ENCODE results near the gene MAP4K4.

Gene MAP4K4

DNA sequence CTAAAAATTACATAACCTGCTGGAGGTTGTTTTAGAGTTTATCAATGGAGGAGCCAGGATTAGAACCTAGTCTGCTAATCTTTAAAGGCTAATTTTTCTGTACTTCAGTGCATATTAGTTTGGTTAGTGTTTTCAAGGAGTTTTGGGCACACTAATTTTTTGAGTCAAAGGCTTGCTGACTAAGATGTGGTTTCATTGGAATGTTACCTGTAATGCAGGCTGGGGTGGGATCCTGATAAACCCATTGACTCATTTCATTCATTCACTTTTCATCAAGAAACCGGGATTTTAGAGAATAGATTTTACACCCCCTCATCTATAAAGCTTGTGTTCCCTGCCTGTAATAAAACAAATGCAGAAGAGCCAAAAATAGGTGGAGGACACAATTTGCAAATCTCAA lies 202.4 kb downstream of the MAP4K4 start:
- TF ChIP-seq, protein P1, sequence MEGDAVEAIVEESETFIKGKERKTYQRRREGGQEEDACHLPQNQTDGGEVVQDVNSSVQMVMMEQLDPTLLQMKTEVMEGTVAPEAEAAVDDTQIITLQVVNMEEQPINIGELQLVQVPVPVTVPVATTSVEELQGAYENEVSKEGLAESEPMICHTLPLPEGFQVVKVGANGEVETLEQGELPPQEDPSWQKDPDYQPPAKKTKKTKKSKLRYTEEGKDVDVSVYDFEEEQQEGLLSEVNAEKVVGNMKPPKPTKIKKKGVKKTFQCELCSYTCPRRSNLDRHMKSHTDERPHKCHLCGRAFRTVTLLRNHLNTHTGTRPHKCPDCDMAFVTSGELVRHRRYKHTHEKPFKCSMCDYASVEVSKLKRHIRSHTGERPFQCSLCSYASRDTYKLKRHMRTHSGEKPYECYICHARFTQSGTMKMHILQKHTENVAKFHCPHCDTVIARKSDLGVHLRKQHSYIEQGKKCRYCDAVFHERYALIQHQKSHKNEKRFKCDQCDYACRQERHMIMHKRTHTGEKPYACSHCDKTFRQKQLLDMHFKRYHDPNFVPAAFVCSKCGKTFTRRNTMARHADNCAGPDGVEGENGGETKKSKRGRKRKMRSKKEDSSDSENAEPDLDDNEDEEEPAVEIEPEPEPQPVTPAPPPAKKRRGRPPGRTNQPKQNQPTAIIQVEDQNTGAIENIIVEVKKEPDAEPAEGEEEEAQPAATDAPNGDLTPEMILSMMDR (conservative IDR thresholded peaks at IDR 0.05), result no peak
- TF ChIP-seq ZFX (IDR thresholded peaks at IDR 0.05), result no peak
- no peak overlapping the region for H3K27ac ChIP-seq

DNA sequence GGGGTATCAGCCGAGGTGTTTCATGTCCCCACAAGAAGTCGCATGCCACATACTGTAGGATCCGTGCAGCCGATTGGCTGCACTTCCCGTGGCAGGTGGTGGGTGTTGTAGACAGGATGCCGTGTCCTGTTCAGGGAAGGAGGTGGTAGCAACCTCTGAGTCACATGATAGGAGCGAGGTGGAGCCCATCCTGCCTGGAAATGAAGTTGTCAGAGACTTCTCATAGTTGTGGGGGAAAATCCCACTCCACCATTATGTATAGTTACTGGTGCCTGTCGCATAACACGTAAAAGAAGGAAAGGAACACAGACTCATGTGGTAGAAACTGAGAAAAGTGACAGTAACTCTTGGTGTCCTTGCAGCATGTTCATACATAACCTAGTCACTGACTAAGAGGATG lies 202.9 kb downstream of the MAP4K4 start:
- H3K27ac ChIP-seq, result no peak overlapping the region
- TF ChIP-seq, protein P1 (conservative IDR thresholded peaks at IDR 0.05), result no peak
- TF ChIP-seq ZFX (IDR thresholded peaks at IDR 0.05), result no peak

DNA sequence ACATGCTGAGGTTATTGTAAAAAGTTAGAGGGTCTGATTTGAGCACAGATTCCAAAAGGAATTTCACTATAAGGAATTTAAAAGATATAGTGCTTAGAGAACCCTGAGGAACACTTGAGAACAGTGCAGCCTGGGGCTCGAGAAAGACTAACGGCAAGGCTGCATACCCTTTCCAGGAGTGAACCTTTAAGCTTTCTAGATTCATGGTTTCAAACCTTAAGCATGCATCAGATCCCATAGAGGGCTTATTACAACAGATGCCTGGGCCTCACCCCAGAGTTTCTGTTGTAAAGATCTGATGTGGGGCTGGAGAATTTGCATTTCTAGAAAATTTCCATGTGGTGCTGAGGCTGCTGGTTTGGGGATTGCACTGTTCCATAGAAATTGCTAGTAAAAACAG lies 203.7 kb downstream of the MAP4K4 start:
- no peak for TF ChIP-seq ZFX (IDR thresholded peaks at IDR 0.05)
- TF ChIP-seq, protein P1 (conservative IDR thresholded peaks at IDR 0.05), result no peak
- H3K27ac ChIP-seq, result no peak overlapping the region

DNA sequence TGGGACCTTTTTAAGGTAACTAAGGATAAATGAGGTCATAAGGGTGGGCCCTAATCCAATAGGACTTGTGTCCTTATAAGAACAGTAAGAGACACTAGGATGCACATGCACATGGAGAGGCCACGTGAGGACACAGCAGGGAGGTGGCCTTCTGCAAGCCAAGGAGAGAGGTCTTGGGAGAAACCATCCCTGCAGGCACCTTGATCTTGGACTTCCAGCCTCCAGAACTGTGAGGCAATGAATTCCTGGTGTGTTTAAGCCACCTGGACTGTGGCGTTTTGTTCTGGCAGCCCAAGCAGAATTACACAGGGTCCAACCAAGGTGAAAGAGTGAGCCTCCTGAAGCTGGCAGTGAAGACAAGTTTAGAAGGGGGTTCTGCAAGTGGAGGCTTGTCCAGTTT lies 204.7 kb downstream of the MAP4K4 start:
- no peak overlapping the region for H3K27ac ChIP-seq
- TF ChIP-seq ZFX (IDR thresholded peaks at IDR 0.05), result no peak
- TF ChIP-seq, protein P1 (conservative IDR thresholded peaks at IDR 0.05), result no peak

DNA sequence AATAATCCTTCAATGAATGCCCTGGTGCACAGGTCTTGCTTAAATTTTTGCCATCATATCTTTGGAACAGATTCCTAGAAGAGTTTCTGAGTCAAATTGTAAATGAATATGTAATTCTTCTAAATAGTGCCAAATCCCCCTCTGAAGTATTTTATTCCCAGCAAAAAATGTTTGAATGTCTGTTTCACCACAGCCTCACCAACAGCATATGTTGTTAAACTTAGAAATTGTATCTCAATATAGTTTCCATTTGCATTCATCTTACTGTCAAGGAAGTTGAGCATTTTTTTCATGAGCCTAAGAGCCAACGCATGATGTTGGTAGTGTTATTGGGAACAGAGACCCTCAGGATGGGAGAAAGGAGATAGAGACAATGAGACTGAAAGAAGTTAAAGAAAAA lies 207.4 kb downstream of the MAP4K4 start:
- no peak overlapping the region for H3K27ac ChIP-seq
- TF ChIP-seq ZFX (IDR thresholded peaks at IDR 0.05), result no peak
- TF ChIP-seq, protein P1 (conservative IDR thresholded peaks at IDR 0.05), result no peak

DNA sequence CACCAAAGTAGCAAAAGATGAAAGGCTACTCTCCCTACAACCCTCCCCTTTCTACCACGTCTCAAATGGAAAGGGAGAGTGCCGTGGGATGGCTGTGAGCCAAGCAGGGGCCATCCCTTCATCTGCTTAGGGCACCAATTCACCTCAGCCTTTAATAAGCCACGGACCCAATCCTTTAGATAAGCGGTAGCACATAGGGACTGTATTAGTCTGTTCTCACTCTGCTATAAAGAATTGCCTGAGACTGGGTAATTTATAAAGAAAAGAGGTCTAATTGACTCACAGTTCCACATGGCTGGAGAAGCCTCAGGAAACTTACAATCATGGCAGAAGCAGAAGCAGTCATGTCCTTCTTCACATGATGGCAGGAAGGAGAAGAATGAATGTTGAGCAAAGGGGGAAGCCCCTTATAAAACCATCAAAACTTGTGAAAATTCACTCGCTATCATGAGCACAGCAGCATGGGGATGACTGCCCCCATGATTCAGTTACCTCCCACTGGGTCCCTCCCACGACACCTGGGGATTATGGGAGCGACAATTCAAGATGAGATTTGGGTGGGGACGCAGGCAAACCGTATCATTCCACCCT lies 208.3 kb downstream of the MAP4K4 start:
- H3K27ac ChIP-seq, result no peak overlapping the region
- TF ChIP-seq, protein P1 (conservative IDR thresholded peaks at IDR 0.05), result no peak
- TF ChIP-seq ZFX (IDR thresholded peaks at IDR 0.05), result no peak

DNA sequence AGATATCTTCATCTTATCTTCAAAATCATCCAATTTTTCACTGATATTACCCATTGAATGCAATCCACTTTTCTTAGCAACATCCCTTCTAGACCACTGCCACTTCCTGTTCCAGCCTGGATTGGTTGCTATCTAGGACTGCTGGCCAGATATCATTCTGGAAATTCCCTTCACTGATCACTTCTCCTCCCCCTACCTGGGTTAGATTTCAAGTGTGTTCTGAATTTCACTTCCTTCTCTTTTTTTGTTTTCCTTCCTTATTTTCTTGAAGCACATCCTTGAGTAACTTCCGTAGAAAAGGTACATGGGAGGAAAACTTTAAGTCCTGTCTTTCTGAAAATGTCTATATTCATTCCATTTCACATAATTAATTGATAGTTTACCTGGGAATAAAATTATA lies 212.3 kb downstream of the MAP4K4 start:
- no peak overlapping the region for H3K27ac ChIP-seq
- TF ChIP-seq, protein P1 (conservative IDR thresholded peaks at IDR 0.05), result no peak
- no peak for TF ChIP-seq ZFX (IDR thresholded peaks at IDR 0.05)

Measured in C4-2B (cell line).